Measurements from ENCODE around the gene ALB.
"Not testable (repeated sequence)": the region's sequence is repeated elsewhere in the genome, so short reads cannot be mapped to it uniquely, and the experiment has no call there.

The ALB gene
- long read RNA-seq: 0 reads

GRCh38 chr4:73404042-73404441 lies at the start of gene ALB:
Gene ALB, plus strand, starts transcription at chr4:73404287. Its CDS starts 41 bp downstream, at chr4:73404328.
- TF ChIP-seq GABPA (IDR thresholded peaks at IDR 0.05; ENCODE audit: low read depth) (no peak), SPI1 (IDR thresholded peaks at IDR 0.05; ENCODE audit: borderline replicate concordance, low read depth) (no peak), CTCF (IDR thresholded peaks at IDR 0.05; ENCODE audit: insufficient read depth, low read length) (no peak), POLR2AphosphoS5 (IDR thresholded peaks at IDR 0.05; ENCODE audit: low read depth) (no peak)
- TF ChIP-seq, protein P1, sequence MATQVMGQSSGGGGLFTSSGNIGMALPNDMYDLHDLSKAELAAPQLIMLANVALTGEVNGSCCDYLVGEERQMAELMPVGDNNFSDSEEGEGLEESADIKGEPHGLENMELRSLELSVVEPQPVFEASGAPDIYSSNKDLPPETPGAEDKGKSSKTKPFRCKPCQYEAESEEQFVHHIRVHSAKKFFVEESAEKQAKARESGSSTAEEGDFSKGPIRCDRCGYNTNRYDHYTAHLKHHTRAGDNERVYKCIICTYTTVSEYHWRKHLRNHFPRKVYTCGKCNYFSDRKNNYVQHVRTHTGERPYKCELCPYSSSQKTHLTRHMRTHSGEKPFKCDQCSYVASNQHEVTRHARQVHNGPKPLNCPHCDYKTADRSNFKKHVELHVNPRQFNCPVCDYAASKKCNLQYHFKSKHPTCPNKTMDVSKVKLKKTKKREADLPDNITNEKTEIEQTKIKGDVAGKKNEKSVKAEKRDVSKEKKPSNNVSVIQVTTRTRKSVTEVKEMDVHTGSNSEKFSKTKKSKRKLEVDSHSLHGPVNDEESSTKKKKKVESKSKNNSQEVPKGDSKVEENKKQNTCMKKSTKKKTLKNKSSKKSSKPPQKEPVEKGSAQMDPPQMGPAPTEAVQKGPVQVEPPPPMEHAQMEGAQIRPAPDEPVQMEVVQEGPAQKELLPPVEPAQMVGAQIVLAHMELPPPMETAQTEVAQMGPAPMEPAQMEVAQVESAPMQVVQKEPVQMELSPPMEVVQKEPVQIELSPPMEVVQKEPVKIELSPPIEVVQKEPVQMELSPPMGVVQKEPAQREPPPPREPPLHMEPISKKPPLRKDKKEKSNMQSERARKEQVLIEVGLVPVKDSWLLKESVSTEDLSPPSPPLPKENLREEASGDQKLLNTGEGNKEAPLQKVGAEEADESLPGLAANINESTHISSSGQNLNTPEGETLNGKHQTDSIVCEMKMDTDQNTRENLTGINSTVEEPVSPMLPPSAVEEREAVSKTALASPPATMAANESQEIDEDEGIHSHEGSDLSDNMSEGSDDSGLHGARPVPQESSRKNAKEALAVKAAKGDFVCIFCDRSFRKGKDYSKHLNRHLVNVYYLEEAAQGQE (IDR thresholded peaks at IDR 0.05; ENCODE audit: insufficient replicate concordance, low read depth): no peak
- Histone ChIP-seq H3K27ac (replicated peaks) (no peak within 1 kb of the TSS), H3K27me3 (ENCODE audit: insufficient read depth, poor library complexity, severe bottlenecking) (no peaks in the 10 kb centered on the region), H3K4me3 (replicated peaks; ENCODE audit: insufficient read depth, low read length) (no peak within 1 kb of the TSS)
- no peak for DNase-seq (ENCODE audit: low read depth in 1 of 2, low spot score in 1 of 2)

DNA sequence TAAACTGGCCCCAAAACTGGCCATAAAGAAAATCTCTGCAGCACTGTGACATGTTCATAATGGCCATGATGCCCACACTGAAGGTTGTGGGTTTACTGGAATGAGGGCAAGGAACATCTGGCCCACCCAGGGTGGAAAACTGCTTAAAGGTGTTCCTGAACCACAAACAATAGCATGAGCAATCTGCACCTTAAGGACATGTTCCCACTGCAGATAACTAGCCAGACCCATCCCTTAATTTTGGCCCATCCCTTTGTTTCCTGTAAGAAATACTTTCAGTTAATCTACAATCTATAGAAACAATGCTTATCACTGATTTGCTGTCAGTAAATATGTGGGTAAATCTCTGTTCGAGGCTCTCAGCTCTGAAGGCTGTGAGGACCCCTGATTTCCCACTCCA lies 46.9 kb upstream of the ALB start:
- not testable (repeated sequence) for H3K4me3 ChIP-seq (replicated peaks; ENCODE audit: insufficient read depth, low read length); H3K27ac ChIP-seq (replicated peaks); H3K27me3 ChIP-seq (ENCODE audit: insufficient read depth, poor library complexity, severe bottlenecking); DNase-seq (ENCODE audit: low read depth in 1 of 2, low spot score in 1 of 2)

DNA sequence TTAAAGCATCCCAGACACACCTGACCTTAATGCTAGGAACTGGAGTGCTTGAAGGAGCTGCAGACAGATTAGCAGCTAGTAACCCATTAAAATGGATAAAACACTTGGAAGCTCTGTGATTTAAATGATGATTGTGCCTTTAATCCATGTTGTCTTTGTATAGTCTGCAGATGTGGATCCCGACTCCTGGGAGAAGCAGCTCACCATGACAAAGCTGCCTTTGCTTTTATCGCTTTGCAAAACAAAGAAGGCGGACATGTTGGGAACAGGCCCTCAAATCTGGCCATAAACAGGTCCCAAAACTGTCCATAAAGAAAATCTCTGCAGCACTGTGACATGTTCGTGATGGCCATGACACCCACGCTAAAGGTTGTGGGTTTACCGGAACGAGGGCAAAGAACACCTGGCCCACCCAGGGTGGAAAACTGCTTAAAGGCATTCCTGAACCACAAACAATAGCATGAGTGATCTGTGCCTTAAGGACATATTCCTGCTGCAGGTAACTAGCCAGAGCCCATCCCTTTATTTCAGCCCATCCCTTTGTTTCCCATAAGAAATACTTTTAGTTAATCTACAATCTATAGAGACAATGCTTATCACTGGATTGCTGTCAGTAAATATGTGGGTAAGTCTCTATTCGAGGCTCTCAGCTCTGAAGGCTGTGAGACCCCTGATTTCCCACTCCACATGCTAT lies 34.4 kb upstream of the ALB start:
- not testable (repeated sequence) for H3K4me3 ChIP-seq (replicated peaks; ENCODE audit: insufficient read depth, low read length); H3K27ac ChIP-seq (replicated peaks); H3K27me3 ChIP-seq (ENCODE audit: insufficient read depth, poor library complexity, severe bottlenecking); DNase-seq (ENCODE audit: low read depth in 1 of 2, low spot score in 1 of 2)

GRCh38 chr4:73375328-73375741 lies 28.8 kb upstream of the ALB start:
- no peak for TF ChIP-seq GABPA (IDR thresholded peaks at IDR 0.05; ENCODE audit: low read depth)
- no peak overlapping the region for H3K27ac ChIP-seq (replicated peaks)
- H3K4me3 ChIP-seq (replicated peaks; ENCODE audit: insufficient read depth, low read length): no peak overlapping the region
- no peak for DNase-seq (ENCODE audit: low read depth in 1 of 2, low spot score in 1 of 2)
- H3K27me3 ChIP-seq (ENCODE audit: insufficient read depth, poor library complexity, severe bottlenecking): no peaks in the 10 kb centered on the region

- H3K4me3 ChIP-seq (replicated peaks; ENCODE audit: insufficient read depth, low read length): no peak overlapping the region
- DNase-seq (ENCODE audit: low read depth in 1 of 2, low spot score in 1 of 2): no peak
- H3K27me3 ChIP-seq (ENCODE audit: insufficient read depth, poor library complexity, severe bottlenecking): no peaks in the 10 kb centered on the region
- no peak overlapping the region for H3K27ac ChIP-seq (replicated peaks)
- TF ChIP-seq CTCF (IDR thresholded peaks at IDR 0.05; ENCODE audit: insufficient read depth, low read length) (no peak), SPI1 (IDR thresholded peaks at IDR 0.05; ENCODE audit: borderline replicate concordance, low read depth) (no peak), GABPA (IDR thresholded peaks at IDR 0.05; ENCODE audit: low read depth) (no peak), POLR2AphosphoS5 (IDR thresholded peaks at IDR 0.05; ENCODE audit: low read depth) (no peak)
- TF ChIP-seq, protein P1 (IDR thresholded peaks at IDR 0.05; ENCODE audit: insufficient replicate concordance, low read depth): no peak
Observed at GRCh38 chr4:73376251-73376650, 27.8 kb upstream of the ALB start.

All from HL-60 (cell line).